H9 (cell line): ENCODE measurements around the gene PLXNC1. TPM values are rescaled to one million over a fixed set of nuclear protein-coding genes. Genes with fewer than 3 reads are reported as not detected.

ENCODE experiments used
- DNase-seq: peaks from one replicate; pipeline ENCODE4 v3.0.0-alpha.2; 2017
- H2AFZ ChIP-seq: one replicate; pipeline ENCODE4 v1.6.1; 2013; ENCODE audit warnings: mild to moderate bottlenecking, low read length, control low read depth, moderate library complexity
- H2AK5ac ChIP-seq: 2 replicates; pipeline ENCODE4 v1.6.1; 2013; ENCODE audit warnings: low read length, control low read depth, mixed read lengths; ENCODE audit not compliant: insufficient read length
- H2BK120ac ChIP-seq: one replicate; pipeline ENCODE4 v1.6.1; 2013; ENCODE audit warnings: low read depth, mild to moderate bottlenecking, low read length, control low read depth, inconsistent platforms; ENCODE audit not compliant: poor library complexity, severe bottlenecking
- H2BK12ac ChIP-seq: 2 replicates; pipeline ENCODE4 v1.6.1; 2013; ENCODE audit warnings: low read length, control low read depth, mixed read lengths, low read depth; ENCODE audit not compliant: insufficient read length
- H2BK15ac ChIP-seq: 2 replicates; pipeline ENCODE4 v1.6.1; 2013; ENCODE audit warnings: low read depth, low read length, control low read depth
- H2BK20ac ChIP-seq: one replicate; pipeline ENCODE4 v1.6.1; 2013; ENCODE audit warnings: low read depth, mild to moderate bottlenecking, low read length, control low read depth, inconsistent platforms; ENCODE audit not compliant: poor library complexity, severe bottlenecking
- H2BK5ac ChIP-seq: 2 replicates; pipeline ENCODE4 v1.6.1; 2013; ENCODE audit warnings: low read length, control low read depth, mixed read lengths; ENCODE audit not compliant: insufficient read length
- H3K14ac ChIP-seq: 2 replicates; pipeline ENCODE4 v1.6.1; 2013; ENCODE audit warnings: low read length, control low read depth; ENCODE audit not compliant: insufficient read depth
- H3K18ac ChIP-seq: 2 replicates; pipeline ENCODE4 v1.6.1; 2013; ENCODE audit warnings: low read depth, mild to moderate bottlenecking, mixed read lengths, low read length, control low read depth; ENCODE audit not compliant: insufficient read length
- H3K23ac ChIP-seq: 2 replicates; pipeline ENCODE4 v1.6.1; 2013; ENCODE audit warnings: low read length, control low read depth, mixed read lengths, low read depth; ENCODE audit not compliant: insufficient read length
- H3K23me2 ChIP-seq: 2 replicates; pipeline ENCODE4 v1.6.1; 2013; ENCODE audit warnings: low read depth, mild to moderate bottlenecking, mixed read lengths, low read length, control low read depth; ENCODE audit not compliant: insufficient read length, poor library complexity, severe bottlenecking
- H3K27ac ChIP-seq: 2 replicates; pipeline ENCODE4 v1.5.1; 2013; ENCODE audit warnings: low read length, control low read depth, mixed read lengths, low read depth; ENCODE audit not compliant: insufficient read length
- H3K27me3 ChIP-seq: 2 replicates; pipeline ENCODE4 v1.6.1; 2013; ENCODE audit warnings: low read length, control low read depth, inconsistent platforms; ENCODE audit not compliant: insufficient read depth
- H3K4ac ChIP-seq: 2 replicates; pipeline ENCODE4 v1.6.1; 2013; ENCODE audit warnings: low read depth, mild to moderate bottlenecking, control low read depth, inconsistent platforms, low read length, moderate library complexity
- H3K4me1 ChIP-seq: 2 replicates; pipeline ENCODE4 v1.6.1; 2013; ENCODE audit warnings: low read length, control low read depth, inconsistent platforms; ENCODE audit not compliant: insufficient read depth
- H3K4me2 ChIP-seq: 2 replicates; pipeline ENCODE4 v1.6.1; 2013; ENCODE audit warnings: low read length, control low read depth, mixed read lengths; ENCODE audit not compliant: insufficient read length, insufficient read depth
- H3K56ac ChIP-seq: 2 replicates; pipeline ENCODE4 v1.6.1; 2013; ENCODE audit warnings: low read depth, mild to moderate bottlenecking, mixed read lengths, low read length, control low read depth; ENCODE audit not compliant: insufficient read length
- H3K79me1 ChIP-seq: 2 replicates; pipeline ENCODE4 v1.6.1; 2013; ENCODE audit warnings: low read depth, mild to moderate bottlenecking, moderate library complexity, low read length, control low read depth, inconsistent platforms; ENCODE audit not compliant: insufficient read depth, poor library complexity, severe bottlenecking
- H3K79me2 ChIP-seq: 2 replicates; pipeline ENCODE4 v1.6.1; 2013; ENCODE audit warnings: low read length, control low read depth, inconsistent platforms; ENCODE audit not compliant: insufficient read depth
- H3K9ac ChIP-seq: 2 replicates; pipeline ENCODE4 v1.6.1; 2013; ENCODE audit warnings: low read length, control low read depth, mixed read lengths; ENCODE audit not compliant: insufficient read length; ENCODE audit errors: extremely low read depth
- H3K9me3 ChIP-seq: one replicate; pipeline ENCODE4 v1.6.1; 2013; ENCODE audit warnings: low read depth, low read length, inconsistent platforms; ENCODE audit not compliant: control insufficient read depth
- H3T11ph ChIP-seq: one replicate; pipeline ENCODE4 v1.6.1; 2013; ENCODE audit warnings: mild to moderate bottlenecking, low read length, control low read depth, inconsistent platforms
- H4K20me1 ChIP-seq: one replicate; pipeline ENCODE4 v1.6.1; 2013; ENCODE audit not compliant: control insufficient read depth, insufficient read length, insufficient read depth
- H4K5ac ChIP-seq: 2 replicates; pipeline ENCODE4 v1.6.1; 2013; ENCODE audit warnings: low read depth, mild to moderate bottlenecking, mixed read lengths, low read length, control low read depth; ENCODE audit not compliant: insufficient read length
- H4K8ac ChIP-seq: replicated peaks from 2 replicates; pipeline ENCODE4 v1.6.1; 2013; ENCODE audit warnings: low read length, control low read depth, mixed read lengths, low read depth; ENCODE audit not compliant: insufficient read length
- H4K91ac ChIP-seq: 2 replicates; pipeline ENCODE4 v1.6.1; 2013; ENCODE audit warnings: low read depth, mild to moderate bottlenecking, moderate library complexity, mixed read lengths, low read length, control low read depth; ENCODE audit not compliant: insufficient read length
- H3K27ac Mint-ChIP-seq, 3 experiments: 2 replicates in 2 of 3; 3 replicates in 1 of 3; pipeline ENCODE4 v1.8.0; 2020 to 2021; ENCODE audit warnings: mixed read lengths in 3 of 3, mild to moderate bottlenecking in 1 of 3, moderate library complexity in 1 of 3
- H3K27me3 Mint-ChIP-seq: 2 replicates; pipeline ENCODE4 v1.8.0; 2021; ENCODE audit warnings: low read depth, mild to moderate bottlenecking, moderate library complexity, mixed read lengths
- H3K36me3 Mint-ChIP-seq, 3 experiments: 2 replicates in 2 of 3; 3 replicates in 1 of 3; pipeline ENCODE4 v1.8.0; 2020 to 2021; ENCODE audit warnings: low read depth in 3 of 3, mixed read lengths in 3 of 3; ENCODE audit not compliant: insufficient read depth in 1 of 3
- H3K4me1 Mint-ChIP-seq, 2 experiments: 2 replicates each; pipeline ENCODE4 v1.8.0; 2020; ENCODE audit warnings: mixed read lengths in 2 of 2
- H3K4me3 Mint-ChIP-seq, 2 experiments: 2 replicates in 1 of 2; 3 replicates in 1 of 2; pipeline ENCODE4 v1.8.0; 2020 to 2021; ENCODE audit warnings: mild to moderate bottlenecking in 2 of 2, mixed read lengths in 2 of 2, moderate library complexity in 1 of 2
- H3K9me3 Mint-ChIP-seq, 2 experiments: 2 replicates in 1 of 2; 3 replicates in 1 of 2; pipeline ENCODE4 v1.8.0; 2020; ENCODE audit warnings: mild to moderate bottlenecking in 2 of 2, mixed read lengths in 2 of 2, moderate library complexity in 1 of 2
- WGBS: extraction: QIAGEN DNeasy Blood & Tissue Kit; methylation state at CpG from one replicate; pipeline ENCODE4 v1.1.7; 2013; ENCODE audit warnings: missing lambda C conversion rate, low lambda C conversion rate, mixed read lengths; ENCODE audit not compliant: insufficient read length; ENCODE audit errors: extremely low coverage; 5-methylcytosine and 5-hydroxymethylcytosine counted together
- total RNA-seq: library from RNA; stranded (reverse); gene quantifications from 2 replicates; pipeline ENCODE4 v1.2.1, GENCODE V29; 2021
- TF ChIP-seq, protein P1 (sequence below): fragments of 200-600 bp; sonication (generic); conservative IDR thresholded peaks from 3 replicates; pipeline ENCODE4 v1.8.0; 2021; ENCODE audit warnings: antibody characterized with exemption, mild to moderate bottlenecking

Gene PLXNC1
- total RNA-seq, 1 experiment from 2014 or later: 1.2 TPM

DNA sequence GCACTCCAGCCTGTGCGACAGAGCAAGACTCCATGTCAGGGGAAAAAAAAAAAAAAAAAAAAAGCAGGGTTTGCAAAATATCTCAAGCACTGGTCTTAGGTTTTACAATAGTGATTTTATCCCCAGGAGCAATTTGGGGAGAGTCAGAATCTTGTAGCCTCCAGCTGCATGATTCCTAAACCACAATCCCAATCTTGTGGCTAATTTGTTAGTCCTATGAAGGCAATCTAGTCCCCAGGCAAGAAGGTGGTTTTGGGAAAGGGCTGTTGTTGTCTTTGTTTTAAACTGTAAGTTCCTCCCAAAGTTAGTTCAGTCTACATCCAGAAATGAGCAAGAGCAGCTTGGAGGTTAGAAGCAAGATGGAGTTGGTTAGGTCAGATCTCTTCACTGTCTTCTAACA is 135.7 kb downstream of the PLXNC1 start:
- Histone ChIP-seq H3K27me3 (no peaks in the 10 kb centered on the region), H4K8ac (no peak overlapping the region), H3K23ac (no peak overlapping the region), H3K9me3 (no peaks in the 10 kb centered on the region), H3K4me1 (peaks cover 9% of the 10 kb centered on the region; the same call in 1 of the 2 replicates), H2BK15ac (no peak overlapping the region), H2BK120ac (no peak overlapping the region), H3K79me1 (no peaks in the 10 kb centered on the region), H3K18ac (no peak overlapping the region), H3K14ac (no peak overlapping the region), H2BK20ac (no peak overlapping the region), H3K4ac (no peak overlapping the region), H3K9ac (no peak overlapping the region), H3K27ac (no peak overlapping the region), H2BK5ac (no peak overlapping the region), H4K91ac (no peak overlapping the region), H4K5ac (no peak overlapping the region), H2AFZ (no peak overlapping the region), H4K20me1 (no peaks in the 10 kb centered on the region), H3K56ac (no peak overlapping the region), H3K79me2 (no peaks in the 10 kb centered on the region), H2AK5ac (no peak overlapping the region), H3T11ph (no peak overlapping the region), H2BK12ac (no peak overlapping the region), H3K23me2 (no peaks in the 10 kb centered on the region), H3K4me2 (no peak overlapping the region)
- no peak for DNase-seq
- TF ChIP-seq, protein P1, sequence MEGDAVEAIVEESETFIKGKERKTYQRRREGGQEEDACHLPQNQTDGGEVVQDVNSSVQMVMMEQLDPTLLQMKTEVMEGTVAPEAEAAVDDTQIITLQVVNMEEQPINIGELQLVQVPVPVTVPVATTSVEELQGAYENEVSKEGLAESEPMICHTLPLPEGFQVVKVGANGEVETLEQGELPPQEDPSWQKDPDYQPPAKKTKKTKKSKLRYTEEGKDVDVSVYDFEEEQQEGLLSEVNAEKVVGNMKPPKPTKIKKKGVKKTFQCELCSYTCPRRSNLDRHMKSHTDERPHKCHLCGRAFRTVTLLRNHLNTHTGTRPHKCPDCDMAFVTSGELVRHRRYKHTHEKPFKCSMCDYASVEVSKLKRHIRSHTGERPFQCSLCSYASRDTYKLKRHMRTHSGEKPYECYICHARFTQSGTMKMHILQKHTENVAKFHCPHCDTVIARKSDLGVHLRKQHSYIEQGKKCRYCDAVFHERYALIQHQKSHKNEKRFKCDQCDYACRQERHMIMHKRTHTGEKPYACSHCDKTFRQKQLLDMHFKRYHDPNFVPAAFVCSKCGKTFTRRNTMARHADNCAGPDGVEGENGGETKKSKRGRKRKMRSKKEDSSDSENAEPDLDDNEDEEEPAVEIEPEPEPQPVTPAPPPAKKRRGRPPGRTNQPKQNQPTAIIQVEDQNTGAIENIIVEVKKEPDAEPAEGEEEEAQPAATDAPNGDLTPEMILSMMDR: no peak
- no CpG with 5 or more reads among the region's 1 CpG for WGBS
- Mint-ChIP-seq H3K4me3 (no peak overlapping the region), H3K4me1 (peaks cover 26 to 31% of the 10 kb centered on the region in 2 experiments), H3K9me3 (no peaks in the 10 kb centered on the region), H3K36me3 (peaks cover 0 to 4% (median 0%) of the 10 kb centered on the region in 3 experiments; a peak in 1 of 7 replicates), H3K27me3 (no peaks in the 10 kb centered on the region; the same call in none of the 2 replicates), H3K27ac (no peak overlapping the region)
